Measurements from ENCODE around the gene CFAP410. TPM values are rescaled to one million over a fixed set of nuclear protein-coding genes. Genes with fewer than 3 reads are reported as not detected.

CFAP410 gene
- total and polyA plus RNA-seq, 2 donors (not counting 3 experiments of a cell fraction or from before 2014, with no cell fraction given), result 7.2 to 12.2 TPM

GRCh38 chr21:44383216-44383615, 44.0 kb upstream of the CFAP410 start:
- DNase-seq (ENCODE audit: low read depth, low spot score) (no peak), FAIRE-seq (no peak)
- H3K9ac ChIP-seq (replicated peaks; ENCODE audit: extremely low read depth, insufficient read depth, low read length), result no peak overlapping the region
- ChIA-PET POLR2A (no interaction called here), CTCF (no interaction called here)
- intact Hi-C loops (cut with micrococcal nuclease) (no loop called here), dilution Hi-C loops (cut with MboI; ENCODE audit: extremely low pct_ligation_motif_present, low sequenced_read_pairs) (no loop called here)
- H3K4me3 ChIP-seq (replicated peaks in 1 of 3; ENCODE audit: insufficient read depth in 1 of 3, low read depth in 1 of 3, low read length in 3 of 3), result no peak overlapping the region
- H4K20me1 ChIP-seq (replicated peaks; ENCODE audit: control insufficient read depth, extremely low read depth, insufficient read depth, low read length), result no peaks in the 10 kb centered on the region
- H3K27ac ChIP-seq (ENCODE audit: insufficient read depth, low read depth, low read length), result no peak overlapping the region
- no TSS peak for BruUV-seq (replicated peaks)
- no peak overlapping the region for H3K4me2 ChIP-seq (ENCODE audit: insufficient read depth, low read length)
- H3K36me3 ChIP-seq (ENCODE audit: control insufficient read depth in 2 of 2, extremely low read depth in 1 of 2, insufficient read depth in 2 of 2, low read length in 2 of 2), result no peaks in the 10 kb centered on the region
- no peak overlapping the region for H2AFZ ChIP-seq (ENCODE audit: low read depth, low read length)
- H3K4me1 ChIP-seq (ENCODE audit: control insufficient read depth, extremely low read depth, insufficient read depth, low read length), result no peaks in the 10 kb centered on the region
- H3K9me1 ChIP-seq (replicated peaks; ENCODE audit: control insufficient read depth, extremely low read depth, insufficient read depth, low read length), result no peaks in the 10 kb centered on the region
- no peaks in the 10 kb centered on the region for H3K79me2 ChIP-seq (ENCODE audit: control insufficient read depth, insufficient read depth, low read length)
- no peaks in the 10 kb centered on the region for H3K9me3 ChIP-seq (replicated peaks; ENCODE audit: control insufficient read depth, insufficient read depth, low read length)
- no peaks in the 10 kb centered on the region for H3K27me3 ChIP-seq (ENCODE audit: control insufficient read depth in 2 of 2, insufficient read depth in 2 of 2, low read length in 2 of 2)
- no peak for TF ChIP-seq CTCF (IDR thresholded peaks at IDR 0.05; ENCODE audit: extremely low read depth in 1 of 2, insufficient read depth in 1 of 2, low read depth in 1 of 2, low read length in 2 of 2)
- TF ChIP-seq FOS (IDR thresholded peaks at IDR 0.05; ENCODE audit: borderline replicate concordance, insufficient read depth, low read length), result no peak
- TF ChIP-seq POLR2AphosphoS5 (IDR thresholded peaks at IDR 0.05; ENCODE audit: insufficient read depth, low read depth, low read length), result no peak
- no peak for TF ChIP-seq MAX (IDR thresholded peaks at IDR 0.05; ENCODE audit: insufficient read depth, insufficient read length)
- TF ChIP-seq GATA2 (IDR thresholded peaks at IDR 0.05; ENCODE audit: insufficient read depth, insufficient read length, low read depth, low read length), result no peak
- no peak for TF ChIP-seq JUN (IDR thresholded peaks at IDR 0.05; ENCODE audit: borderline replicate concordance, insufficient read depth, insufficient read length, low read depth)
- TF ChIP-seq POLR2A (IDR thresholded peaks at IDR 0.05; ENCODE audit: low read depth, low read length), result no peak
- no peak for TF ChIP-seq MYC (IDR thresholded peaks at IDR 0.05; ENCODE audit: low read depth, low read length)
- no peak for TF ChIP-seq EZH2 (IDR thresholded peaks at IDR 0.05; ENCODE audit: borderline replicate concordance, low read depth, low read length, severe bottlenecking)

All from endothelial cell of umbilical vein (primary cell).